Measurements from ENCODE around the gene NSD2. TPM values are rescaled to one million over a fixed set of nuclear protein-coding genes. Genes with fewer than 3 reads are reported as not detected.
"Not testable (repeated sequence)": the region's sequence is repeated elsewhere in the genome, so short reads cannot be mapped to it uniquely, and the experiment has no call there.

Gene NSD2
- total RNA-seq, 1 experiment from 2014 or later, result 128 TPM

- ChIA-PET CTCF (interaction anchor here (2.8 kb wide), 1 partner anchor 95 kb away, joined by 14 read pairs; no protein-coding TSS in a partner anchor), POLR2A (no interaction called here)
- ATAC-seq, result no peak
- H3K4me1 Mint-ChIP-seq, result no peaks in the 10 kb centered on the region
- DNase-seq (ENCODE audit: low spot score), result no peak
- no peaks in the 10 kb centered on the region for H3K9me3 Mint-ChIP-seq
- H3K27ac Mint-ChIP-seq, result peak overlapping the region; percentile 37
- H3K4me3 Mint-ChIP-seq, result no peak overlapping the region
- H3K36me3 Mint-ChIP-seq, result peaks cover 38% of the 10 kb centered on the region
- H3K27me3 Mint-ChIP-seq (ENCODE audit: low read depth), result no peaks in the 10 kb centered on the region
- TF ChIP-seq GABPB1 (CRISPR knock-in tag; IDR thresholded peaks at IDR 0.05) (no peak), GRHL2 (CRISPR knock-in tag; IDR thresholded peaks at IDR 0.05; ENCODE audit: insufficient replicate concordance, severe bottlenecking) (no peak), FOXP1 (CRISPR knock-in tag; IDR thresholded peaks at IDR 0.05; ENCODE audit: borderline replicate concordance) (no peak), NR1H2 (CRISPR knock-in tag; IDR thresholded peaks at IDR 0.05) (no peak), NFYB (CRISPR knock-in tag; conservative IDR thresholded peaks at IDR 0.05; ENCODE audit: low read depth) (no peak)
- TF ChIP-seq, protein P1, sequence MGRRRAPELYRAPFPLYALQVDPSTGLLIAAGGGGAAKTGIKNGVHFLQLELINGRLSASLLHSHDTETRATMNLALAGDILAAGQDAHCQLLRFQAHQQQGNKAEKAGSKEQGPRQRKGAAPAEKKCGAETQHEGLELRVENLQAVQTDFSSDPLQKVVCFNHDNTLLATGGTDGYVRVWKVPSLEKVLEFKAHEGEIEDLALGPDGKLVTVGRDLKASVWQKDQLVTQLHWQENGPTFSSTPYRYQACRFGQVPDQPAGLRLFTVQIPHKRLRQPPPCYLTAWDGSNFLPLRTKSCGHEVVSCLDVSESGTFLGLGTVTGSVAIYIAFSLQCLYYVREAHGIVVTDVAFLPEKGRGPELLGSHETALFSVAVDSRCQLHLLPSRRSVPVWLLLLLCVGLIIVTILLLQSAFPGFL (CRISPR knock-in tag; IDR thresholded peaks at IDR 0.05; ENCODE audit: borderline replicate concordance), result no peak
Measured at GRCh38 chr4:1843852-1844251, 27.3 kb upstream of the NSD2 start.

GRCh38 chr4:1844618-1845017 lies 26.6 kb upstream of the NSD2 start:
- DNase-seq (ENCODE audit: low spot score); H3K9me3 Mint-ChIP-seq; CTCF ChIA-PET; H3K27me3 Mint-ChIP-seq (ENCODE audit: low read depth); H3K4me3 Mint-ChIP-seq; ATAC-seq; H3K27ac Mint-ChIP-seq; H3K4me1 Mint-ChIP-seq; POLR2A ChIA-PET: not testable (repeated sequence)
- peaks cover 30% of the 10 kb centered on the region for H3K36me3 Mint-ChIP-seq
- peak; percentile 78 for TF ChIP-seq ZNF121 (CRISPR knock-in tag; IDR thresholded peaks at IDR 0.05)

- Mint-ChIP-seq H3K9me3 (no peaks in the 10 kb centered on the region), H3K36me3 (peaks cover 20% of the 10 kb centered on the region), H3K27me3 (ENCODE audit: low read depth) (no peaks in the 10 kb centered on the region), H3K4me3 (no peak overlapping the region), H3K4me1 (no peaks in the 10 kb centered on the region), H3K27ac (0 out of 2 replicates have a peak overlapping the region, but pooled peaks have one; percentile 5)
- no peak for DNase-seq (ENCODE audit: low spot score)
- POLR2A ChIA-PET, result no interaction called here
- TF ChIP-seq, protein P2, sequence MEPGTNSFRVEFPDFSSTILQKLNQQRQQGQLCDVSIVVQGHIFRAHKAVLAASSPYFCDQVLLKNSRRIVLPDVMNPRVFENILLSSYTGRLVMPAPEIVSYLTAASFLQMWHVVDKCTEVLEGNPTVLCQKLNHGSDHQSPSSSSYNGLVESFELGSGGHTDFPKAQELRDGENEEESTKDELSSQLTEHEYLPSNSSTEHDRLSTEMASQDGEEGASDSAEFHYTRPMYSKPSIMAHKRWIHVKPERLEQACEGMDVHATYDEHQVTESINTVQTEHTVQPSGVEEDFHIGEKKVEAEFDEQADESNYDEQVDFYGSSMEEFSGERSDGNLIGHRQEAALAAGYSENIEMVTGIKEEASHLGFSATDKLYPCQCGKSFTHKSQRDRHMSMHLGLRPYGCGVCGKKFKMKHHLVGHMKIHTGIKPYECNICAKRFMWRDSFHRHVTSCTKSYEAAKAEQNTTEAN (CRISPR knock-in tag; IDR thresholded peaks at IDR 0.05), result no peak
- TF ChIP-seq SMAD4 (CRISPR knock-in tag; IDR thresholded peaks at IDR 0.05) (no peak), CREB1 (CRISPR knock-in tag; IDR thresholded peaks at IDR 0.05) (no peak), NFYB (CRISPR knock-in tag; conservative IDR thresholded peaks at IDR 0.05; ENCODE audit: low read depth) (no peak), E2F4 (CRISPR knock-in tag; IDR thresholded peaks at IDR 0.05; ENCODE audit: borderline replicate concordance, low read depth) (no peak), CDX4 (CRISPR knock-in tag; IDR thresholded peaks at IDR 0.05; ENCODE audit: borderline replicate concordance) (no peak), JAZF1 (CRISPR knock-in tag; IDR thresholded peaks at IDR 0.05) (no peak), MYBL2 (CRISPR knock-in tag; IDR thresholded peaks at IDR 0.05) (no peak), ZNF317 (CRISPR knock-in tag; IDR thresholded peaks at IDR 0.05; ENCODE audit: borderline replicate concordance, low read depth) (no peak)
- TF ChIP-seq, protein P3, sequence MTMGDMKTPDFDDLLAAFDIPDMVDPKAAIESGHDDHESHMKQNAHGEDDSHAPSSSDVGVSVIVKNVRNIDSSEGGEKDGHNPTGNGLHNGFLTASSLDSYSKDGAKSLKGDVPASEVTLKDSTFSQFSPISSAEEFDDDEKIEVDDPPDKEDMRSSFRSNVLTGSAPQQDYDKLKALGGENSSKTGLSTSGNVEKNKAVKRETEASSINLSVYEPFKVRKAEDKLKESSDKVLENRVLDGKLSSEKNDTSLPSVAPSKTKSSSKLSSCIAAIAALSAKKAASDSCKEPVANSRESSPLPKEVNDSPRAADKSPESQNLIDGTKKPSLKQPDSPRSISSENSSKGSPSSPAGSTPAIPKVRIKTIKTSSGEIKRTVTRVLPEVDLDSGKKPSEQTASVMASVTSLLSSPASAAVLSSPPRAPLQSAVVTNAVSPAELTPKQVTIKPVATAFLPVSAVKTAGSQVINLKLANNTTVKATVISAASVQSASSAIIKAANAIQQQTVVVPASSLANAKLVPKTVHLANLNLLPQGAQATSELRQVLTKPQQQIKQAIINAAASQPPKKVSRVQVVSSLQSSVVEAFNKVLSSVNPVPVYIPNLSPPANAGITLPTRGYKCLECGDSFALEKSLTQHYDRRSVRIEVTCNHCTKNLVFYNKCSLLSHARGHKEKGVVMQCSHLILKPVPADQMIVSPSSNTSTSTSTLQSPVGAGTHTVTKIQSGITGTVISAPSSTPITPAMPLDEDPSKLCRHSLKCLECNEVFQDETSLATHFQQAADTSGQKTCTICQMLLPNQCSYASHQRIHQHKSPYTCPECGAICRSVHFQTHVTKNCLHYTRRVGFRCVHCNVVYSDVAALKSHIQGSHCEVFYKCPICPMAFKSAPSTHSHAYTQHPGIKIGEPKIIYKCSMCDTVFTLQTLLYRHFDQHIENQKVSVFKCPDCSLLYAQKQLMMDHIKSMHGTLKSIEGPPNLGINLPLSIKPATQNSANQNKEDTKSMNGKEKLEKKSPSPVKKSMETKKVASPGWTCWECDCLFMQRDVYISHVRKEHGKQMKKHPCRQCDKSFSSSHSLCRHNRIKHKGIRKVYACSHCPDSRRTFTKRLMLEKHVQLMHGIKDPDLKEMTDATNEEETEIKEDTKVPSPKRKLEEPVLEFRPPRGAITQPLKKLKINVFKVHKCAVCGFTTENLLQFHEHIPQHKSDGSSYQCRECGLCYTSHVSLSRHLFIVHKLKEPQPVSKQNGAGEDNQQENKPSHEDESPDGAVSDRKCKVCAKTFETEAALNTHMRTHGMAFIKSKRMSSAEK (CRISPR knock-in tag; IDR thresholded peaks at IDR 0.05; ENCODE audit: borderline replicate concordance), result no peak
- CTCF ChIA-PET, result no interaction called here
- ATAC-seq, result no peak
Measured at GRCh38 chr4:1846580-1846979, 24.6 kb upstream of the NSD2 start.

Measured in WTC11 (cell line).